Posterior vena cava (tissue), 2 donors: ENCODE data around the gene ARHGDIB. TPM values are rescaled to one million over a fixed set of nuclear protein-coding genes. Genes with fewer than 3 reads are reported as not detected.

Experiments used
- DNase-seq: peaks from one replicate; pipeline ENCODE4 v3.0.0-alpha.2; 2020; ENCODE audit warnings: low spot score
- intact Hi-C, 2 donors: fragments of 100-400 bp; cut with DNase I; formaldehyde crosslinking; loops; one replicate each; pipeline versions ENCODE4 v1.14.1 to v1.14.2; 2022 to 2023
- total RNA-seq, 2 donors: library from RNA; stranded (reverse); fragmentation: NEBNext Ultra II Directional; extraction: Animal tissue kit (Norgen Biotek cat#: 25700); gene quantifications; one replicate each; pipeline ENCODE4 v1.2.1, GENCODE V29; 2021
- donor health status: DM: yes; HTN: yes; CAD: no.
- donor health status: DM: yes; HTN: yes; CAD: no.

Gene ARHGDIB
- total RNA-seq, 2 donors from 2014 or later = 96.6 to 157 TPM

GRCh38 chr12:14960548-14961465 lies 594 bp downstream of the ARHGDIB start:
- intact Hi-C loops = no loop called here
- peak; percentile 81 for DNase-seq

DNA sequence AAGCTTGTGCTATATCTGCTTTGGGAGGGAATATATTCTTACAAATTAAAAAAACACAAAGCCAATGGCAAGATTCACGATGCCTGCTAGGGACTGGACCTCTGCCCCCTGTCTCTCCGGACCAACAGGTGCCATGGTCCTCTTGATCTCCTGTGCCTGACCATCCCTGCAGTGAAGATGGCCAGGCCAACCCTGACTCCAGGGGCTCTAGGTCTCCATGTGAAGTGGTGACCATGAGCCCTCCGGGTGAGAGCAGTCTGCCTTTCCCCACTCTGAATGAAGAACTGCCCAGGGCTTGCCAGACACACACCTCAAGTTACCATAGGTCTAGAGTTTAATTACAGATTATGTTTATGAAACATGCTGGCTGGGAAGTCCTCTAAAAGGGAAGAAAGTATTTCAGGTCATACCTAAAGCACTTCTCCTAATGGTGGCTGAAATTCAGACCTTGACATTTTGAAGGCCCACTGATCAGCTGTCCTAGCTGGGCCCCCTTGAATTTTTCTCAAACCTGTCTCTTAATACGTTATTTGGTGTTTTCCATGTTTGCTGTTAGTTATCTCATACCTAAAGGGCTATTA lies 1.4 kb downstream of the ARHGDIB start:
- intact Hi-C loops = no loop called here
- no peak for DNase-seq

GRCh38 chr12:14959463-14959862 lies 1.9 kb downstream of the ARHGDIB start:
- DNase-seq = no peak
- intact Hi-C loops = no loop called here

GRCh38 chr12:14959126-14959440 lies 2.3 kb downstream of the ARHGDIB start:
- intact Hi-C loops = no loop called here
- no peak for DNase-seq

DNA sequence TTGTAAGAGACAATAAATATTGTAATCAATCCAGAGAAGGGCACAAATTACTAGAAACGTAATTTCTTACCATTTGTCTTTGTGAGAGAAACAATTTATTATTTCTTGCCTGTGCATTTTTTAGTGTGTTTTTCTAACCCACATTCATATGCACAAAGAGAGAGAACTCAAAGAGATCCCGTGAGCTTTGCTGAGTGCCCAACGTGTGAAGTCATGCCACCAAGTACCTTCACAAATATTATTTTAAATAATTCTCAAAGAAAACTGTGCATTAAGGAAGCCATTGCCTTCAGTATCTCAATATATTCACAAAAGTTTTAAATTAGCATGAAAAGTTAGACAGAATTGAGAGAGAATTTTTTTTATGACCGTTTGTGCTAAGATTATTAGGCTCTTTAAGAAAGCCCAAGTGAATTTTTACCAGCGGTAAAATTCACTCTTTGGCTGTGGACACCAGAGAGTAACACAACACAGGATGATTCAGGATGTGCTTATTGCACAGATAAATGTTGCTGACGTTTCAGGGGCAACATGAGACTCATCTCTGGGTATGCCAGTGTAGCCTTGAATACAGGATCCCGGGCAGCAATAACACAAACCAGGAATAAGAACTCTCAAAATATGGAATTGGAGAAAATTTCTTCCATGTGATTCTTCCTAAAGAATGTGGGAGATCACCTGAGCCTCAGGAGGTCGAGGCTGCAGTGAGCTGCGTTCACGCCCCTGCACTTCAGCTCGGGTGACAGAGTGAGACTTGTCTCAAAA lies 2.9 kb downstream of the ARHGDIB start:
- no peak for DNase-seq
- intact Hi-C loops = no loop called here

GRCh38 chr12:14957551-14958168 lies 3.7 kb downstream of the ARHGDIB start:
- no peak for DNase-seq
- intact Hi-C loops = no loop called here

GRCh38 chr12:14956905-14957304 lies 4.5 kb downstream of the ARHGDIB start:
- intact Hi-C loops = no loop called here
- DNase-seq = no peak

GRCh38 chr12:14956024-14956891 lies 5.1 kb downstream of the ARHGDIB start:
- intact Hi-C loops = no loop called here
- DNase-seq = no peak

DNA sequence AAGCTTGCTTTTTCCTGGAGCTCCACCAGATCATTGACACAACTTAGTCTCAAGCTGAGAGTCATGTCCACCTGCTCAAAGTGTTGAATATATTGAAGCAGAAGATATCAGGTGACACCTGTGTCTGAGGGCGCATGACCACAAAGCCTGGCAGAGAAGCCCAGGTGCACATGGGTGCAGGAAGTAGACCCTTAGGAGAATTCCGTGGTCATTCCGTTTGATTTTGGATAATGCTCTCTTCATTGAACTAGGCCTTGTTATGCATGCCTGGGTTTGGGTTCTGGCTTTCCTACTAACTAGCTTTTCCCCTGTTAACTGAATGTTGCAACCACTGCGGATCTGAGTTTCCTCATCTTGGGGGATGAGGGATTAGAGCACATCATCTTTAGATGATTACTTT lies 7.1 kb downstream of the ARHGDIB start:
- DNase-seq = no peak
- intact Hi-C loops = no loop called here

DNA sequence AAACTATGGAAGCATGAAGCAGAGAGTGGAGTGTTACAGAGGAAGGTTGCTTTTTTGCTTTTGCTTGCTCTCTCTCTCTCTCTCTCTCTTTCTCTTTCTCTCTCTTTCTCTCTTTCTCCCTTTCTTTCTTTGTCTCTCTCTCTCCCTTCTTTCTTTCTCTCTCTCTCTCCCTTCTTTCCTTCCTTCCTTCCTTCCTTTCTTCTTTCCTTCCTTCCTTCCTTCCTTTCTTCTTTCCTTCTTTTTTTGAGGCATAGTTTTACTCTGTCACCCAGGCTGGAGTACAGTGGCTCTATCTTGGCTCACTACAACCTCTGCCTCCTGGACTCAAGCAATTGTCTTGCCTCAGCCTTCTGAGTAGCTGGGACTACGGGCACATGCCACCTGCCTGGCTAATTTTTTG lies 7.6 kb downstream of the ARHGDIB start:
- DNase-seq = no peak
- intact Hi-C loops = no loop called here

DNA sequence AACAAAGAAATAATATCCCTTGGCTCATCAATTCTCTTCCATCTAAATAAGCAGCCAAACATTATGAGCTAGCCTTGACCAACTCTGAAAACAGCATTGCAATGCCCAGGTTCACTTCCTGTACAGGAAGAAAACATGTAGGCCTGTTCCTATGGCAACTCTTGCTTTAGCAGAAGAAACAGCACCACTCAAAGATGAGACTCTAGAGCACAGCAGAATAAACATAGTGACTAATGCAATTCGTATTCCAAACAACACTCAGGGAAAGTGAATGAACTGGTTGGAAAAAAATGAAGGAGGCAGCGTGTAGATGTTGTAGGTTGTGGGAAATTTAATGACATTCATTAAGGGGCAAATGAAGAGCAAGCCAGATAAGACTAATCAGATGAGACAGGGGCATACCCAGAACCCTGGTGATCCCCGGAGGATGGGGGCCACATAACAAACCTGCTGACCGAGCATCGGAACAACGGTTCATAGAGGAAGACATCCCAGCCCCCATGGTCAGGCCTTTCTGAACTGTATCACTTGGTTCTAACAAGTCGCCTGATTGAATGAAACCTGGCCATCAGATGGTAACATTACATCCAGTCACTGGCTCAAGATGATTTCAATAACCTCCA lies 9.0 kb downstream of the ARHGDIB start:
- no peak for DNase-seq
- intact Hi-C loops = no loop called here

- intact Hi-C loops = no loop called here
- no peak for DNase-seq
These were observed 9.6 kb downstream of the ARHGDIB start for GRCh38 chr12:14951851-14952250.

DNA sequence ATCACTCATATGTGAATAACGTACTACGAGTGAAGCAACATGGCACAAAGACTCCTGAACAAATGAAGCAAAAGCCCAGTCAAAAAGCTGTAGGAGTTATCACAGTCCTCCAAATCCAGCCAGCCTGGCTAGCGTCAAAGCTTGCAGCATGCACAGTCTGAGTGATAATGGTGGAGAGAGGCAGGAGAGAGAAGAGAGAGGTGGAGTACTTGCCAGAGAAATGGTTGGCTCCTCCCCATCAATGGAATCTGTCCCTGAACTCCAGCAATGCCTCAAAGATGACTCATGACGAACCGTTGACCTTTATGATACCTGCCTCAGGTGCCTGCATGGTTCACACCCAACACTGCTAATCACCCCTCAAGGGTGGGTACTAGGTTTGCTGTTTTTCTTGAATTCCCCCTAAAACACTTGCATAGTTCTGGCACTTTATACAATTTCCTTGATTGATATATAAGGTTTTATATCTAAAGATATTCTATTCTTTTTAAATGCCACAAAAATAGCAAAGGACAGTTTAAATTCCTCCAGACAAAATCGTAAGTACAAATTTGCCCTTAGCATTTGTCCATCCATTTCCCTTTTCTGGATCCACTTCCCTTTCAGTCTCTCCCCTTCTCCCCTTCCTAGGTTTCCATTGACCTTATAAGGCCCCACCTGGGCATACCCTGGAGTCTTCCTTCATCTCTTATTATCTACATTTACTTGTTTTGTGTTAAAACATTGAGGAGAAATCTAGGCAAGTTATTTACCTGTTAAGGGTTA lies 10.2 kb downstream of the ARHGDIB start:
- no peak for DNase-seq
- intact Hi-C loops = no loop called here

DNA sequence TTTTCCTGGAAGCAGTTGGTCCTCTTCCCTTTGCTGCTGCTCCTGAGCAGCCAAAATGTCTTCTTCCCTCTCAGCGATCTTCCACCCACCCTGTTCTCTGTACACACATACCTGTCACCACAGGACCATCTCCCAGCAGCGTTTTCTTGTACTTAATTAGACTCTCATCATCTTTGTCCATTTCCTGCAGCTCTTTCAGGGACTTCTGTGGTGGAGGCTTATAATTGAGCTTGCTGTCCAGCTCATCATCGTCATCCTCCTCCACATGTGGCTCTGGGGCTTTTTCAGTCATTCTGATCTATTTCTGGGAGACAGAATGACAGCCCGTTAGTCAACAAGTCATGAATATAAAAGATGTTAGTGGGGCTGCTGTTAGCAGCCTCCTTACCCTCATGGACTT lies 11.0 kb downstream of the ARHGDIB start:
- DNase-seq = no peak
- intact Hi-C loops = no loop called here

DNA sequence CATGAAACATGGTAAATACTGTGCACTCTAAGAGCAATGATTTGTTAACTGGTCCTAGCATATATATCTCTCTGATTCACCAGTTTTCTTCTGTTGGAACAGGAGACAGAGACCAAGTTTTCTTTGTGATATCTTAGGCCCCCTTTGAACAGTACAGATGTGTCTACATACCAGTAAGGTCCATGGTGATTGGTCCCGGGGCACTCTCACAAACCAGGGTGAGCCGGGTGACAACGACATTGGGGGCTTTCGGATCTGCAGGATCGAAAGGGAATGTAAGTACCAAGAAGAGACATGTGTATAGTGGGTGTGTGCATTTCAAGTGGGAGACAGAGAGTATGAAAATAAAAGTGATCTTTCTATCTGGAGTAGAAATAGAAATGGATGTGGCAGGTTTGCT lies 11.8 kb downstream of the ARHGDIB start:
- intact Hi-C loops = no loop called here
- DNase-seq = no peak

DNA sequence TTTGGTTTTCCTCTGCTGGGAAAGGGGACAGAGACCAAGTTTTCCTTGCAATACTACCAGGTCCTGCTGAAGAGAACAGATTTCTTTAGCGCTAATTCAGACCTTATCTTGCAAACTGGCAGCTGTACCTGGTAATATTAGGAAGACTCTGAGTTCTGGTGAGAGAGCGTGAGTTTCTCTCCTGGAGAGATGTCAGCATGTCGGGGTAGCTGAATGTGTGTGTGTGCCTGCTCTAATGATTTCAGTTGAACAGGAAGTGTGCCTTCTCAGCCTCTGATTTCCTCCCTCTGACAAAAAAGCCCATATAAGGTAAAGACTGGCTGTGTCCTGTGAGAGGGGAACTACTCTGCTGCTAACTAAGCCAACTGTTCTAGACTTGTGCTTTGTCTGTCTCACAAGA lies 12.7 kb downstream of the ARHGDIB start:
- intact Hi-C loops = no loop called here

GRCh38 chr12:14946861-14947260 lies 14.5 kb downstream of the ARHGDIB start:
- intact Hi-C loops = no loop called here
- no peak for DNase-seq

More for the DNA sequence above, 12.7 kb downstream of the ARHGDIB start:
- DNase-seq = no peak

DNA sequence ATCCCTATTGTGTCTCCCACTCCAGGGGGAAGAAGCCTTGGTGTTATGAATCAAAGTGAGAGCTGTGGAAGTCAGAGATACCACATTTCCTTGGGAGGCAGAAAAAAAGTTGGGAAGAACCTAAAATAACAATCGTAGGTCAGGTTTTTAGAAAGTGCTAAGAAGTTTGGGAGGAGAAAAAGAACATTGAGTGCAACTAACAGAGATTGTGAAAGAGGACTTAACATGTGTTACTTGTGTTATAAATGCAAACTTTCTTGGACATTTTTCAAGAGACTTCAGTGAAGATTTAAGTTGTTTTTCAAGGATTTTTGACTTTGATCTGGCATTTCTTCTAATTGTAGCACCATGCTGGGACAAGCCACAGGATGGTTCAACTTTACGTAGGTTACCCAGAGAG lies 15.2 kb downstream of the ARHGDIB start:
- intact Hi-C loops = no loop called here
- DNase-seq = no peak
